Stimulated activated CD8-positive, alpha-beta memory T cell treated with anti-CD3 and anti-CD28 coated beads, Interleukin-12 subunit alpha, Interleukin-12 subunit beta, amount 100 ng/mL, for 24 hours (primary cell): ENCODE results near the gene SYNGAP1.

ENCODE experiments used
- DNase-seq: peaks from one replicate; pipeline ENCODE4 v3.0.0-alpha.2; 2020; ENCODE audit errors: extremely low read depth

SYNGAP1 gene

GRCh38 chr6:33438978-33439594 lies 19.2 kb downstream of the SYNGAP1 start:
- DNase-seq: no peak

- no peak for DNase-seq
Observed at GRCh38 chr6:33439956-33440648, 20.2 kb downstream of the SYNGAP1 start.

GRCh38 chr6:33440649-33441309 lies 20.9 kb downstream of the SYNGAP1 start:
- no peak for DNase-seq

GRCh38 chr6:33441457-33441856 lies 21.6 kb downstream of the SYNGAP1 start:
- DNase-seq: no peak

- DNase-seq: no peak
Observed at GRCh38 chr6:33442283-33442682, 22.4 kb downstream of the SYNGAP1 start.

GRCh38 chr6:33443025-33443424 lies 23.2 kb downstream of the SYNGAP1 start:
- no peak for DNase-seq

GRCh38 chr6:33443619-33444504 lies 24.0 kb downstream of the SYNGAP1 start:
- no peak for DNase-seq

GRCh38 chr6:33445119-33445603 lies 25.3 kb downstream of the SYNGAP1 start:
- DNase-seq: no peak

GRCh38 chr6:33446356-33446755 lies 26.5 kb downstream of the SYNGAP1 start:
- no peak for DNase-seq

- no peak for DNase-seq
Observed at GRCh38 chr6:33450434-33450833, 30.6 kb downstream of the SYNGAP1 start.

GRCh38 chr6:33451606-33452005 lies 31.7 kb downstream of the SYNGAP1 start:
- no peak for DNase-seq

GRCh38 chr6:33452496-33452895 lies 32.6 kb downstream of the SYNGAP1 start:
- no peak for DNase-seq

GRCh38 chr6:33453393-33454008 lies 33.6 kb downstream of the SYNGAP1 start:
- no peak for DNase-seq

GRCh38 chr6:33454009-33454946 lies 34.4 kb downstream of the SYNGAP1 start, which contains the start of gene ZBTB9:
Gene ZBTB9 (plus strand): TSS chr6:33454576. CDS start chr6:33455101, 525 bp downstream.
- peak; percentile 87 for DNase-seq

GRCh38 chr6:33455051-33455450 lies 35.2 kb downstream of the SYNGAP1 start:
- DNase-seq: no peak

GRCh38 chr6:33456156-33456555 lies 36.3 kb downstream of the SYNGAP1 start:
- DNase-seq: no peak

- DNase-seq: no peak
Observed at GRCh38 chr6:33458676-33459075, 38.8 kb downstream of the SYNGAP1 start.

GRCh38 chr6:33459226-33459625 lies 39.4 kb downstream of the SYNGAP1 start:
- no peak for DNase-seq

- no peak for DNase-seq
Observed at GRCh38 chr6:33466075-33466735, 46.3 kb downstream of the SYNGAP1 start.

GRCh38 chr6:33467091-33467490 lies 47.2 kb downstream of the SYNGAP1 start:
- no peak for DNase-seq
